Inflammatory macrophage treated with lipopolysaccharide for 4 hours (primary cell): ENCODE results near the gene NGLY1.

Experiments
- DNase-seq: peaks from one replicate; pipeline ENCODE4 v3.0.0-alpha.2; 2020

The NGLY1 gene

GRCh38 chr3:25707268-25707926 is 75.8 kb downstream of the NGLY1 start:
- no peak for DNase-seq

- DNase-seq: no peak
These were observed 77.0 kb downstream of the NGLY1 start for GRCh38 chr3:25706213-25706612.

- DNase-seq: no peak
These were observed 85.7 kb downstream of the NGLY1 start for GRCh38 chr3:25697553-25697952.

- peak; percentile 70 for DNase-seq
These were observed 87.4 kb downstream of the NGLY1 start for GRCh38 chr3:25695731-25696420.

- DNase-seq: no peak
These were observed 90.0 kb downstream of the NGLY1 start for GRCh38 chr3:25693238-25693637.

GRCh38 chr3:25692341-25692740 is 90.9 kb downstream of the NGLY1 start:
- DNase-seq: no peak

GRCh38 chr3:25690768-25691533 is 92.3 kb downstream of the NGLY1 start:
- no peak for DNase-seq

- no peak for DNase-seq
These were observed 94.0 kb downstream of the NGLY1 start for GRCh38 chr3:25689226-25689625.

- no peak for DNase-seq
These were observed 95.5 kb downstream of the NGLY1 start for GRCh38 chr3:25687742-25688141.

- no peak for DNase-seq
These were observed 96.5 kb downstream of the NGLY1 start for GRCh38 chr3:25686766-25687165.

GRCh38 chr3:25683882-25684281 is 99.4 kb downstream of the NGLY1 start:
- no peak for DNase-seq

GRCh38 chr3:25683410-25683809 is 99.8 kb downstream of the NGLY1 start:
- no peak for DNase-seq

- DNase-seq: no peak
These were observed 103.5 kb downstream of the NGLY1 start for GRCh38 chr3:25679642-25680302.

- DNase-seq: no peak
These were observed 104.1 kb downstream of the NGLY1 start for GRCh38 chr3:25679166-25679565.

GRCh38 chr3:25678581-25678980 is 104.7 kb downstream of the NGLY1 start:
- DNase-seq: no peak

GRCh38 chr3:25677121-25677520 is 106.1 kb downstream of the NGLY1 start:
- no peak for DNase-seq

GRCh38 chr3:25674670-25675069 is 108.6 kb downstream of the NGLY1 start:
- no peak for DNase-seq

GRCh38 chr3:25673738-25674298 is 109.4 kb downstream of the NGLY1 start:
- DNase-seq: no peak
